GM12891 (cell line): Measurements from ENCODE around the gene PTPRR.

Source experiments
- POLR2A ChIP-seq: IDR thresholded peaks from 2 replicates; pipeline ENCODE4 v1.6.1; 2011; ENCODE audit warnings: low read depth, low read length, control low read depth
- POLR2AphosphoS5 ChIP-seq: IDR thresholded peaks from 2 replicates; pipeline ENCODE4 v1.6.1; 2011; ENCODE audit warnings: low read depth, low read length, control low read depth
- TAF1 ChIP-seq: IDR thresholded peaks from 2 replicates; pipeline ENCODE4 v1.6.1; 2011; ENCODE audit warnings: low read depth, low read length, control low read depth

GRCh38 chr12:70852416-70853150 lies 68.0 kb downstream of the PTPRR start:
- TF ChIP-seq POLR2A, result no peak
- no peak for TF ChIP-seq POLR2AphosphoS5
- TF ChIP-seq TAF1, result no peak
